ENCODE results near the gene CCM2L.
"Not testable (repeated sequence)": the region's sequence is repeated elsewhere in the genome, so short reads cannot be mapped to it uniquely, and the experiment has no call there.

CCM2L gene

DNA sequence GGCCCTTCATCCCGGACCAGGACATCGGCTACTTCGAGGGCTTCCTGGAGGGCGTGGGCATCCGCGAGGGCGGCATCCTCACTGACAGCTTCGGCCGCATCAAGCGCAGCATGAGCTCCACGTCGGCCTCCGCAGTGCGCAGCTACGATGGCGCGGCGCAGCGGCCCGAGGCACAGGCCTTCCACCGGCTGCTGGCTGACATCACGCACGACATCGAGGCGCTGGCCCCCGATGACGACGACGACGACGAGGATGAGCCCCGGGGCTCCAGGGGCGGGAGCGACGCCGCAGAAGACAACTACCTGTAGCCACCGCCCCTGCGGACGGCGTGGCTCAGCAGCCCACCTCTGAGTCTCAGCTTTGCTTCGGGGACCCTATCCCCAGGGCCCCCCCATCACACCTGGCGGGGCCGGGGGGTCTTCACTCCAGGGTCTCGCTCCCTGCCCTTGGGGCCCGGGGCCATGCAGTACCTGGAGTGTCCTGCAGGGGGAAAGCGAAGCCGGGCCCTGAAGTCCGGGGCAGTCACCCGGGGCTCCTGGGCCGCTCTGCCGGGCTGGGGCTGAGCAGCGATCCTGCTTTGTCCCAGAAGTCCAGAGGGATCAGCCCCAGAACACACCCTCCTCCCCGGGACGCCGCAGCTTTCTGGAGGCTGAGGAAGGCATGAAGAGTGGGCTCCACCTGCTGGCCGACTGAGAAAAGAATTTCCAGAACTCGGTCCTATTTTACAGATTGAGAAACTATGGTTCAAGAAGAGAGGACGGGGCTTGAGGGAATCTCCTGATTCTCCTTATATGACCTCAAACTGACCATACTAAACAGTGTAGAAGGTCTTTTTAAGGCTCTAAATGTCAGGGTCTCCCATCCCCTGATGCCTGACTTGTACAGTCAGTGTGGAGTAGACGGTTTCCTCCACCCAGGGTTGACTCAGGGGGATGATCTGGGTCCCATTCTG, 21.0 kb downstream of the CCM2L start:
- no peak for DNase-seq

GRCh38 chr20:32033316-32033715, 23.1 kb downstream of the CCM2L start:
- DNase-seq, result no peak

- not testable (repeated sequence) for DNase-seq
Observed at GRCh38 chr20:32033721-32034120, 23.5 kb downstream of the CCM2L start.

GRCh38 chr20:32034581-32035425, 24.6 kb downstream of the CCM2L start:
- DNase-seq, result no peak

DNA sequence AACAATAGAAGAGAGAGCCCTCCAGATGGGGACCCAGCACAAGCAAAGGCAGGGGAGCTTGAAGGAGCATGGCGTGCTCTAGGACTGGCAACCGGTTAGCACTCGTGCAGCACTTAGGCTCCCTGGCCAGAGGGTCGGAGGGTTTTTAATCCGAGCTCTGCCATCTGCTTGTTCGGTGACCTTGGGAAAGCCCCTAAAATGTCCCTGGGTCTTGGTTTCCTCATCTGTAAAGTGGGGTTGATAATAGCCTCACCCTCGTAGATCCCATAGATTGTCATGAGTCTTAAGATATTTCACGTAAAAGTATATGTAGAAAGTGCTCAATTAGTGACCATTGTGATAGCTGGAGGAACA, 25.2 kb downstream of the CCM2L start:
- DNase-seq, result no peak

GRCh38 chr20:32036252-32036651, 26.0 kb downstream of the CCM2L start:
- no peak for DNase-seq

GRCh38 chr20:32036716-32037485, 26.7 kb downstream of the CCM2L start:
- DNase-seq, result no peak

- DNase-seq, result no peak
Observed at GRCh38 chr20:32037929-32038328, 27.7 kb downstream of the CCM2L start.

DNA sequence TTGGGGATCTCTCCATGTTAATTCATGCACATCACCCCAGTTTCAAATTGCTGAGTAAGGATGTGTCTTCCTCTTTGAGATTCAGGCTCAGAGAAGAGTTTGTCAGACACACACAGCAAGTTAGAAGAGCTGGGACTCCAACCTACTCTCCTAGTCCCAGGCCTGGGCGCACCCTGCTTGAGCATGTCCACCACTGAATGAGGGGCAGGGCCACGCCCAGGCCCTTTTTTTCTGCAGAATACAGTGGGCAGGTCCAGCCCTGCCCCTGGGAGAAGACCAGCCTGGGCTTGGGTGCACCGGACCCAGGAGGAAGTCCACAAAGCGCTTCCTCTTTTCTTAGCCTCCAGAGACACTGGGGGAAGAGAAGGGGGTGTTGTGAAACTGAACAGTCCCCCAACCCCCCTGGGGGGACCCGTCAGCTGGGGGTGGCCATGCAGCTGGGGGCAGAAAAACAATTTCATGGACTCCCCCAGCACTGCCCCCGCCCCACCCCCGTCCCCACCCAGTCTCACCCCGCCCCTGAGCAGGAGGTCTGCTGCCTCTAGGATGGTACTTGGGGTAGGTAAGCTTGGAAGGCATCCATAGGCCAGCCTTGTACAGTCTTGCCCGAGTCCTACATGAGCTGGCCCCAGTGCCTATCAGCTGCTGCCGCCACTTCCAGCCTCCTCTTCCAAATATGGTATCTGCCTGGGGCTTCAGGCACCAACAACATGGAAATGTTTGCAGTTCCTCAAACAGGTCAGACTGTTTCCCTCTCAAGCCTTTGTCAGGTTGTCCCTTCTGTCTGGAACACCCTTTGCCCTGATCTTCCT, 30.1 kb downstream of the CCM2L start:
- DNase-seq, result no peak

DNA sequence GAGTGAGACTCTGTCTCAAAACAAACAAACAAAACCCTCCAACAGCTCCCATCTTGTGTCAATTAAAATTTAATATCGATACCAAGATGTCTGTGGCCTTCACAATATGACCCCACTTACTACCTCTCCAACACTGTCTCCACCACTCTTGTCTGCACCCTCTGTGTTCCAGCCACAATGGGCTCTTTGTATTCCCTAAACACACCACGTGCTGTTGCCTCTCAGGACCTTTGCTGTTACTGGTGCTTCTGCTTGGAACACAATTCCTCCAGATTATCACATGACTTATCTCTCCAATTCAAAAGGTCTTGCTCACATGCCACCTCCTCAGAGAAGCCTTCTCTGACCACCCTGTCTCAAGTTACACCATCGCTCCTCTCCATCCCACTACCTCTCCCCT, 35.8 kb downstream of the CCM2L start:
- DNase-seq, result no peak

DNA sequence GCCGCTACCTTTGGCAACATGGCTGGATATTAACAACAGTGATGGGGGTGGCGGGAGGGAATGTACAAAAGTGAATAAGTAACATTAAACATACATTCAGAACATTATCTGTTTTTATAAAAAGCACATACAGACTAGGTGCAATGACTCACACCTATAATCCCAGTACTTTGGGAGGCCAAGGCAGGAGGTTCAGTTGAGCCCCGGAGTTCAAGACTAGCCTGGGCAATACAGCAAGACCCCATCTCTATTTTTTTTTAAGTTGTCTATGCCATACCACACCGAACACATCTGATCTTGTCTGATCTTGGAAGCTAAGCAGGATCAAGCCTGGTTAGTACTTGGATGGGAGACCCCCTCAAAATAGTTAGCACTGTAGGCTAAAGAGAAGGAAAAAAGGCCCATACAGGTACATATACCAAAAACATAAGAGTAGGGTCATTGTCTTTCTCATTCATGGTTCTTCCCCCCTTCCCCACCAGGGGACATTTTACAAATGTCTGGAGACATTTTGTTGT, 40.1 kb downstream of the CCM2L start:
- DNase-seq, result no peak

DNA sequence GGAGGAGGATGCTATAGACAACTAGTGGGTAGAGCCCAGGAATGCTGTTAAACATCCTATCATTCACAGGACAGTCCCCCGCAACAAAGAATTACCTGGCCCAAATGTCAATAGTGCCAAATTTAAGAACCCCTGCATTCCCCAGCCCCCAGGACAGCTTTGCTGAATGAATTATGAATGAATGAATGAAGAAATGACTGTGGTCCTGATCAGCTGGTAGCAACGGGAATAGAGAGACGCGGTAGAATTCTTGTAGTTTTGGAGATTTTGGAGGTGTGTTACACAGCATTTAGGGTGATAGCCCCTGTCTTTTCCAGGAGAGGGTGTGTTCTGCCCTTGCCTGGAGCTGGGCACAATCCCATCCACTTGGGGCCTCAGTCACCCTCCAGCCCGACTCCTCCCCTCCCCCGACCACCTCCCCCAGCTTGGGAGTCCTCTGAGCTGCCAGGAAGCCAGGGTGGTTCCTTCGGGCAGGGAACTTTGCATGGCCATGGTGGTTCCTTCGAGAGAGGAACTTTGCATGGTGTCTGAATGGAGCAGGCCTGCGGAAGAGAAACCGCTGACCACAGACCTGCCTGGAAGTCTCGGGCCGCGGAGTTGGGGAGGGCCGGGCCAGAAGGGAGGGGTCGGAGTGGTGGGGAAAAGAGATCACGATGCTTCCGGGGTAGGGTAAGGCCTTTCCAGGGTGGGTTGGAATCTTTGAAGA, 40.8 kb downstream of the CCM2L start:
- DNase-seq, result no peak

- no peak for DNase-seq
Observed at GRCh38 chr20:32051720-32052089, 41.5 kb downstream of the CCM2L start.

DNA sequence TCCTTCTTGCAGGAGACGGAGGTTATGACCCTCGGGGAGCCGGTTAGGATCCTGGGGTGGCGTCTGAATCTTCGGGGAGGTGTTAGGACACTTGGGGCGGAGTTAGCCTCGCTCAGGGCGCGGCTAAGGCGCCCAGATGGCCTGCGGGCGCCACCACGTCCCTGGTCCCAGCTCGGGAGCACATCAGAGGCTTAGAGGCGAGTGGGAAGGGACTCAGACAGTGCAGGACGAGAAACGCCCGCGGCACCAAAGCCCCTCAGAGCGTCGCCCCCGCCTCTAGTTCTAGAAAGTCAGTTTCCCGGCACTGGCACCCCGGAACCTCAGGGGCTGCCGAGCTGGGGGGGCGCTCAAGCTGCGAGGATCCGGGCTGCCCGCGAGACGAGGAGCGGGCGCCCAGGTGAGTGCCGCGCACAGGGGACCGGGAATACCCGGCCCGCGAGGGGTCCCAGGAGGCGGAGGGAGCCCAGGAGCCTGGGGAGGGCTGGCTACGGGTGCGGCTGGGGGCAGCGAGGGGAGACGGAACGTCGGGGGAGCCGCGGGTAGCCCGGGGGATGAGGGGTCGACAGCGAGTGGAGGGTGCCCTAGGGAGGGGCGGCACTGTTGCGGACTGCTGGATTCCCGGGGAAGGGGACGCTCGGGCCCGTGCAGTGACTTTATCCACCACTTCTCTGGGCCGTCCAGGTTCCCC, 42.0 kb downstream of the CCM2L start, which contains the start of gene HCK:
HCK (plus strand) TSS at position 153 of the 688 bp plus-strand sequence.
- DNase-seq, result no peak

DNA sequence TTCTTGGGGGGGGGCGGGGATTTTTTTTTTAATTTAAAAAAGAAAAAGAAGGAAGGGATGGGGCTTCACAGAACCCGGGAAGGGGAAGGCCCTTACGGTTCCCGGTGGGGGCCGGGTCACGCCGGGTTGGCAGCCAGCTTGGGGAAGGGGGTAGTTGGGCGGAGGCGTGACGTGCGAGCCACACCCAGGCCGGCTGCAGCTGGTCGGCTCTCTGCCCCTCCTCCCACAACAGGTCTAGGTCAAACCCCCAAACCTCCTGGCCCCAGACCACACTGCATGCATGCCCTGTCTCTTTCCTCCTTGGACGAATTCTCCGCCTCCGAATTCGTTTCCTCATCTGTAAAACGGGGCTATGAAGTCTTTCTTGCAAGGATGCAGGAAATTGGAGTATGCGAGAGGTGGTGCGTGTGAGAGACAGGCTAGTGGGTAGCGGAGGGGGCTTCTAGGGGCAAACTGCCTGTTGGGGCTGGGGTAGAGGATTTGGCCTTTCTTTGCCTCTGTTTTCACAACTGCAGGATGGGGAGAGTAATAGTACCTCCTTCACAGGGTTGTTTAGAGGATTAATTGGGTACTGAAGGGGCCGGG, 42.6 kb downstream of the CCM2L start:
- DNase-seq, result no peak

- DNase-seq, result no peak
Observed at GRCh38 chr20:32053648-32054047, 43.4 kb downstream of the CCM2L start.

DNA sequence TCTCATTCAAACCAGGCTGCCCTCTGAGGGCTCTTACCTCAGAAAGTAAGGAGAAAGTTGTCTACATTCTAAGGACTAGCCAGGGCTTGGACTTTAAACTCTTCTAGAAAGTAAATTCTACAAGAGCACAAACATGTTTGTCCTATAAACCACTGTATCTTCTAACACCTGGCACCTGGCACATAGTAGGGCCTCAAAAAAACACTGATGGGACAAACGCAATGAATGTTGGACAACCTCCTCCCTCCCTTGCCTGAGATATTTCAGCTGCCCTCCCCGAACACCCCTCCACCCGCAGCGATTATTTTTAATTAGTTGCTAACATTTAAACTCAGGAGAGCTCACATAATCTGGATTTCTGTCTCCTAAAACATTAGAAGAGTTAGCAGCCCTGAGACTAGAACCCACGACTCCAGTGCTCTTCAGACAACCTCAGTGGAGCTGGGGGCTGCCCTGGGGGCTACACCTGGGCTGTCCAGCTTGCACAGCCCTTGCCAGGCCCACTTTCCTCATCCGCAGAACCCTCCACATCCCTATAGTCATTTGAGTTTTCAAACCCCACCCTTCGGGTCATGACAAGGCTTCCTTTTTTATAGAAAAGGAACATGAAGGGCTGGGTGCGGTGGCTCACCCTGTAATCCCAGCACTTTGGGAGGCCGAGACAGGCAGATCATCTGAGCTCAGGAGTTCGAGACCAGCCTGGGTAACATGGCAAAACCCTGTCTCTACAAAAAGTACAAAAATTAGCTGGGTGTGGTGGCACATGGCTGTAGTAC, 46.7 kb downstream of the CCM2L start:
- DNase-seq, result no peak

- no peak for DNase-seq
Observed at GRCh38 chr20:32057656-32058184, 47.5 kb downstream of the CCM2L start.

DNA sequence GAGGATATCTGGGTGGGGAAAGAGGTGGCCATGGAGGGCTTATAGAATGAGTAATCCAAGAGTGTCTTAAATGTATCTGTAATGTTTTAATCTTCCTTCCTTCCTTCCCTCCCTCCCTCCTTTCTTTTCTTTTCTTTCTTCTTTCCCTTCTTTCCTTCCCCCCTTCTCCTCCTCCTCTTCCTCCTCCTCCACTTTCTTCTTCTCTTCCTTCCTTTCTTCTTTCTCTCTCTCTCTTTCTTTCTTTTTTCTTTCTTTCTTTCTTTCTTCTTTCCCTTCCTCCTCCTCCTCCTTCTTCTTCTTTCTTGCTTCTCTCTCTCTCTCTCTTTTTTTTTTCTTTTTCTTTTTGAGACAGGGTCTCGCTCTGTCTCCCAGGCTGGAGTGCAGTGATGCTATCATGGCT, 49.0 kb downstream of the CCM2L start:
- DNase-seq, result no peak

Data from NCI-H2107 (cell line).